Epidermal melanocyte (primary cell): ENCODE results near the gene HMCES.
"Not testable (repeated sequence)": the region's sequence is repeated elsewhere in the genome, so short reads cannot be mapped to it uniquely, and the experiment has no call there.

Experiments
- DNase-seq: peaks from one replicate; pipeline ENCODE4 v3.0.0; 2011; ENCODE audit warnings: low spot score; ENCODE audit not compliant: insufficient read length

Gene HMCES

GRCh38 chr3:129318921-129319320 lies 40.3 kb downstream of the HMCES start:
- no peak for DNase-seq

GRCh38 chr3:129320261-129320660 lies 41.6 kb downstream of the HMCES start:
- DNase-seq = no peak

- DNase-seq = no peak
Measured at GRCh38 chr3:129320825-129321487, 42.3 kb downstream of the HMCES start.

- DNase-seq = no peak
Measured at GRCh38 chr3:129321887-129322286, 43.2 kb downstream of the HMCES start.

DNA sequence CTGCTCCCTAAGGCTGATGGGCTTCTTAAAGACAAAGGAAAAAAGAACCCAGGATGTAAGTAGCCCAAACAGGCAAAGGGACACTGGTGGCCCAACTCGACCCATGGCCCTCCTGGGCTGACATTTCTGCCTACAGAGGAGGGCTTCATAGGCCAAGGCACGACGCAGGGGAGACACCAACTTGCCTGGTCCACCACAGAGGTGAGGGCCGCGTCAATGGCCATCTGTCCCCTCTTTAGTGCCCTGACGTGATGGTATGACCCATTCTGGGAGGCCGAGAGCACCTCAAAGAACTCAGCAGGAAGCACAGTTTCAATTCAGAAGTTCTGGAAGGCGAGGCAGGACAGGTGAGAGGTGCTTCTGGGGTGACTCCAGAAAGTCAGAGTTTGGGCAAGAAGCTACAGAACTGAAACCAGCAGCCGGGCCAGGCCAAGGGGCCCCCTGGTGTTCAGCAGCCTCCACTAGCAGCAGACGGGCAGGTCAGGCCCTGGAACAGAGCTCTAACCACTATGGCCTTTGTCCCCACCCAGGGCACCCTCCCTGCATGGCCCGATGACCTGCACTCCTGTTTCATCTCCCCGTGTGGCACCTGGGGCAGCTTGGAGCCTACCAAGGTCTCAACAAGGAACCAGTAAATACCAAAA lies 45.1 kb downstream of the HMCES start:
- no peak for DNase-seq

DNA sequence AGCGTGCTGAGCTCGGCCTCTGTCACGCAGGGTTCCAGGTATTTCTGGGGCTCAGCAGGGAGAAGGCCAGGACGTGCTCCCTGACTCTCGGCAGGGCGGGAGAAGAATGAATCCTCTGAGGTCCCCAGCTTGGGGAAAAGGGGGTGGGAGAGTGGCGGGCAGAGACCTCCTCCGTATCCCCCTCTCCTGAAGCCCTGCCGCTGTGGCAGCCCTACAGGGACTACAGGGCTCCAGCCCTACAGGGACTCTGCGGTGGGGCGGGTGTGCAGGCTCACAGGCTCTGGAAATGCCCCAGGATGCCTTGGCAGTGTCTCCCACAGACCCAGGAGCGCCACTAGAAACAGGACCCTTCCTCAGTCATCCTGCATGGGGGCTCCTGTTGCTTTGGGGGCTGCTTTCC lies 46.2 kb downstream of the HMCES start:
- DNase-seq = no peak

DNA sequence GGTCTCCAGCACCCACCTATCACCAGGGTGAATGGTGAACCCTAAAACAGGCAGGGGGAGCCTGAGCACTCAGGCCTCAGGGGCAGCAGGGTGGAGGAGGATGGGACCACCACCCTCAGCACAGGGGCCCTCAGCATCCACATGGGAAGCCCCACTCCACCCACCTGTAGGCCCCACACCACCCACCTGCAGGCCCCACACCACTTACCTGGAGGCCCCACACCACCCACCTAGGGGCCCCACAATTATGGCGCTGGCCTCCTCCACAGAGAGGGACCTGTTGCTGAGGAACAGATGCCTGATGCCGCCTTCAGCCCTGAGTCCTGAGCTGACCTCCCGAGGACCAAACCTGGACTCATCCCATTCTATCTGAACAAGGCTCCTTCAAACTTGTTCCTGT lies 46.7 kb downstream of the HMCES start:
- no peak for DNase-seq

DNA sequence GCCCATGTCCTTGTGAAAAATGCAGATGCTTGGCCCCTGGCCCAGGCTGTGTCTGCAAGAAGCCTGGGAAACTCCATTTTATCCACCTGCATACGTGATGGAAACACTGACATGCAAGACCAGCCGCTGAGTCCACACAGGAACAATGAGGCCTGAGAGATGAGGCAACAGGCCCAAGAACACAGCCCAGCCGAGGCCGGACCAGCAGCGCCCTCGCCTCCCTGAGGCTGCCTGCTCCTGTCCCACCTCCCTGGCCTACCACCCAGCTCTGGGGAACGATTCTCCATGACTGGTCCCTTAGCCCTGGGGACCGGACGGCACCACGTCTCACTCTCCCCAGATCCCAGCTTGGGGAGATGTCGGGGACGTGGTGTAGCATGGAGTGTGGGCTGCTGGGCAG lies 47.5 kb downstream of the HMCES start:
- no peak for DNase-seq

GRCh38 chr3:129326595-129326994 lies 47.9 kb downstream of the HMCES start:
- DNase-seq = no peak

DNA sequence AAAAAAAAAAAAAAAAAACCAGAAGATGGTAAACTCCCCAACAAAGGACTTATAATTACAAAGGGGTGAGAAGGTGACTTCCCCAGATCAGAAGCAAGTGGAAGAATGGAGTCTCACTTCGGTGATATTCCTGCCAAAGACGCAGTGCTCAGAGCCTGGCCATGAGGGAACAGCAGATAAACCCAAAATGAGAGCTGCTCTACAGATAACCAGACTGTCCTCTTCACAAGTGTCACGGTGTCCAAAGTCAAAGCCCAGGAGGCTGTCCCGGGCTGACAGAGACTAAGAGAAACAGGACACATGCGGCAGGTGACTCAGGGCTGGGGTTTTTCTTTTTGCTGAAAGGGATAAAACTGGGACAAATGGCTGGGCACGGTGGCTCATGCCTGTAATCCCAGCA lies 48.8 kb downstream of the HMCES start:
- DNase-seq = no peak

- no peak for DNase-seq
Measured at GRCh38 chr3:129329858-129330257, 51.2 kb downstream of the HMCES start.

DNA sequence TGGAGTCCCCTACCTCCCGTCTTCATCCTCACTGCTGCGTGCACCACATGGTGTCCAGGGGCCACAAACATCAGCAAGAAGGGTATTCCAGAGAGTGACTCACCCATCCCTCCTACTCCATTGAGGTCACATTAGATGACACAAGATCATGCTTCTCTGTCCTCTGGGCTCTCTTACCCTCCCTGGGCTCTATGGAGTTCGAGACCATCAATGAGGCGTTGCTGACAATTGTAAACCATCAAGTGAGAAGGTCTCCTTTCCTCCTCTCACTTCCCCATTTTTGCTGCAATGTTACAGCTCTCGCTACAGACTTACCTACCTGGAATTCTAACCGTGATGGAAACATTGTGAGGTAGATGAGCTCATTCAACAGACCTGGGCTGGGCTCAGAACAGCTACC lies 51.7 kb downstream of the HMCES start:
- no peak for DNase-seq

GRCh38 chr3:129333891-129334290 lies 55.2 kb downstream of the HMCES start:
- DNase-seq = no peak

DNA sequence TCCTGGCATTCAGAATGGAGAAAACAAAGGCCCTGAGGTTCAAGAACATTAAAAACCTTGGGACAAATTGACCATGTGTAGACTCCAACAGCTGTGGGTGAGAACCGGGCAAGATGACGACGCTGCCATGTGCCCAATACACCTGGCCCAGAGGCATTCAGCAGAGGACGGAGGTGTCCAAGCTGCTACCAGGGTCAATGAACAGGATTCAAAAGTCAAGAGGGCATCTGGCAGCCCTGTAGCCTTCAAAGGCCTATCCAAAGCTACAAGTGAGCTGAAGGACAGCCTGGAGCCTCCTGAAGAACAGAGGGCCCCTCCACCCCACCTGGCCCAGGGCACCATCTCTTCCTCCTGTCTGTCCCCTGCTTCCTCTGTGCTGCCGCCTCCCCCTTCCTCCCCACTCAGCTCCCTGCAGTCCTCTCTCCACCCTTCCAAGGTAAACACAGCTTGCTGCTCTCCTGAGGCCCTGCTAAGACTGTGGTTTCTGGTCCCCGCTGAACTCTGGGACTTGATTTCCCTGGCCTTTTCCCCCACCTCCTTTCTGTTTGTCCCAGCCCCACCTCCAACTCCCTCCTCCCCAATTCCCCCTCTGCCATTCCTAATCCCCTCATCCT lies 57.5 kb downstream of the HMCES start:
- DNase-seq = no peak

- not testable (repeated sequence) for DNase-seq
Measured at GRCh38 chr3:129337719-129338118, 59.0 kb downstream of the HMCES start.

GRCh38 chr3:129339186-129339585 lies 60.5 kb downstream of the HMCES start:
- DNase-seq = not testable (repeated sequence)

- DNase-seq = not testable (repeated sequence)
Measured at GRCh38 chr3:129339833-129340232, 61.2 kb downstream of the HMCES start.

DNA sequence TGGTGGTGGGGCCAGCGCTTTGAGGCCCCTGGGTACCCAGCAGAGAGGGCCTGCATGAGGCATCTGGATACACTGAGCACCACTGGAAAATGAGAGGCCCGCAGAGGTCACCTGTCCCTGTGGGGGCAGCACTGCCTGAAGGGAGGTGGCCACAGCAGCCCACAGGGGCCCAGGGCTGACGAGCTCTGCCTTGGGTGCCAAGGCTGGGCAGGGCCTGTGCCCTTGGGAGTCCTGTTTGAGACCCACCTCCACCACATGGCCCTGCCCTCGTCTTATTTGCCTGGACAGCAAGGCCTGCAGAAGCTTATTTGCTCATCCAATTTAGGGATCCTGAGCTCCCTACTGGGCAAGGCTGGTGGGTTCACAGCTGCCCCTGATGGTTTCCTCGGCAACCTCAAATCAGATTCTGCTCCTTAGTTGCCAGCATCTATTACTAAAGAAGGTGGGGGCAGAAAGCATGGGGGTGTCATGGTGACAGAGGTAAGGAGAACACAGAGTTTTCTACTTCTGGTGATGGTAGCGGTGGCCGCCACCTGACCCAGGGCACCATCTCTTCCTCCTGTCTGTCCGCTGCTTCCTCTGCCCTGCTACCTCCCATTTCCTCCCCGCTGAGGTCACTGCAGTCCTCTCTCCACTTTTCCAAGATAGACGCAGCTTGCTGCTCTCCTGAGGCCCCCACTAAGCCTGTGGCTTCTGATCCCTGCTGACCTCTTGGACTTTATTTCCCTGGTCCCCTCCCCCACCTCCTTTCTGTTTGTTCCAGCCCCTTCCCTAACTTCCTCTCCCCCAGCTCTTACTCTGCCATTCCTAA lies 62.9 kb downstream of the HMCES start:
- no peak for DNase-seq

- no peak for DNase-seq
Measured at GRCh38 chr3:129343643-129344360, 65.1 kb downstream of the HMCES start.

DNA sequence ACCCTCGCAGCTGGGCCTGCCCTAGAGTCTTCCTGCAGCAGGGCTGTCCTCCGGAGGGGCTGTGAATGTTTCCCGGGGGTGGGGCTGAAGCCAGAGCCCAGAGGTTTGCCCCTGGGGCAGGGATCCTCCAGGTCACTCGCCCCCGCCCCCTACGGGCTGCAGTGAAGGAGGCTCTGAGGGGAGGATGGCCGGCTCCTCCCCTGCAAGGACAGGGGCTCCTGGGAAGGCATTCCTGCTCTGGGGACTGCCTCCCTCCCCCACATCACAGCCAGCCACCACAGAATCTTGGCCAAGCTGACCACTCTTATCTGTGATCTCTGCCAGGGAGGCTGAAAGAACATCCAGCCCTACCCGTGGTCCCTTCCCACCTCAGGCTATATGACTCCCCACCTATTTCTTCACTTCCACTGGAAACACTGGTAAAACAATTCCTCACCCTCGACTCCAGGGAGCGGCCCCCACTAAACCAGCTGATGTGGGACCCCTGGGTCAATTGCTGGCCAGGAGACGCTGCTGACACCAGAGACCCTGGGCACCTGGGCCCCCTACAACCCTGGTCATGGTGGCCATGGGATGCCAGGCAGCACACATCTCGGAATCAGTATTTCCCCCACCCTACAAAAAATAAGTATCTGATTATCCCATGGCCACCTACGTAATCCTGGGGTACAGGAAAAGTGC lies 66.0 kb downstream of the HMCES start:
- no peak for DNase-seq

- DNase-seq = no peak
Measured at GRCh38 chr3:129345281-129345680, 66.6 kb downstream of the HMCES start.
